ENCODE measurements around the gene ENPP1.
"Not testable (repeated sequence)": the region's sequence is repeated elsewhere in the genome, so short reads cannot be mapped to it uniquely, and the experiment has no call there.

Gene ENPP1

DNA sequence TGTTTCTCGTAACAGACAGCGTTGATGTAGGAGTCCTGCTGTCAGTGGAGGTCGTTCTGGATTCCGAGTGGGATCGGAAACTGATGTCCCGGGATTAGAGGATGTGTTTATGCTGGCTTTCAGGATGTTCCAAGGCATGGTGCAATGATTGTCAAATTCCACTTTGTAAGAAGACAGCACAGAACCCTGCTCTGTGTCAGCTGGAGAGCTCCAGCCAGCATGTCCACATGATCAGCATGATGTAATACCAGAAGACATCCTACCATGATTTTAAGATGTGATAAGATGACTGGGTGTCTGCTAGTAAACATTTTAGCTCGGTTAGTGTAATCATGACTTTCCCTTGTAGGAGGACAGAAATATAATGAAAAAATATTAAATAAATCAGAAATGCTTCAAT is 20.3 kb downstream of the ENPP1 start:
- DNase-seq (ENCODE audit: extremely low read depth in 1 of 2, low read depth in 1 of 2): no peak

GRCh38 chr6:131828951-131829350 is 21.1 kb downstream of the ENPP1 start:
- no peak for DNase-seq (ENCODE audit: extremely low read depth in 1 of 2, low read depth in 1 of 2)

- no peak for DNase-seq (ENCODE audit: extremely low read depth in 1 of 2, low read depth in 1 of 2)
These were observed 23.6 kb downstream of the ENPP1 start for GRCh38 chr6:131831392-131831791.

DNA sequence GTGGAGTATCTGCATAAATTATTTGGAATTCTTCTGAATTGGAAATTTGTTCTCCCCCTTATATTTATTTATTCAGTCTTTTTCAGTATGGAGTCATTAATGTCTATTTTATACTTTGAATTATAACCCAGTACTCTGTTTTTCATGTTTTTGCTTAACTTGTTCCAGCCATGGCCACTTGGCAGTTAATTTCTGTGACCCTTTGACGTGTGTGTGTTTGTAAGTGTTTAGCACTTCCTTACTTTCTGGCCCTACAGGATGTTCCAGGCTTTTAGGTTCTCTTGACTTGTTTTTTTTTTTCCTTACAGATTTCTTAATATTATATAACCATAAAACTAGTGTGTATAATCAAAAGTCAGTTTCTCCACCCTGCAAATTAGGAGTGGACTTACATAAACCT is 24.1 kb downstream of the ENPP1 start:
- DNase-seq (ENCODE audit: extremely low read depth in 1 of 2, low read depth in 1 of 2): no peak

DNA sequence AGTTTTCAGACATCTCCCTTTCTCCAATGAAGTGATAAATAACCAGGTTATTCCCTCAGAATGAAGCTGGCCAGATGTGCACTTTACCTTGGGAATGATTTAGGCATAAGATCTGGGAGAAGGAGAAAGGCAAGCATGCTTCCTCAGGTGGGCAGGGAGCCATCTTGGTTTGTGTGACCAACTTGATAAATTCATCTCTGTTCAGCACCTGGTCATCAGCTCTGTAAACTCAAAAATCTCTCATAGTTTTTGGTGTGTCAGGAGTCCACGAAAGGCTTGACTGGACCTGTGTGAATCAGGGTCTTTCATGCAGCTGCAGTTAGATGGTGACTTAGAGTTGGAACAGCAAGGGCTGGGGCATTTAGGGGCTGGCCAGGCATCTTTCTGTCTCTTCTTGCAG is 24.5 kb downstream of the ENPP1 start:
- no peak for DNase-seq (ENCODE audit: extremely low read depth in 1 of 2, low read depth in 1 of 2)

DNA sequence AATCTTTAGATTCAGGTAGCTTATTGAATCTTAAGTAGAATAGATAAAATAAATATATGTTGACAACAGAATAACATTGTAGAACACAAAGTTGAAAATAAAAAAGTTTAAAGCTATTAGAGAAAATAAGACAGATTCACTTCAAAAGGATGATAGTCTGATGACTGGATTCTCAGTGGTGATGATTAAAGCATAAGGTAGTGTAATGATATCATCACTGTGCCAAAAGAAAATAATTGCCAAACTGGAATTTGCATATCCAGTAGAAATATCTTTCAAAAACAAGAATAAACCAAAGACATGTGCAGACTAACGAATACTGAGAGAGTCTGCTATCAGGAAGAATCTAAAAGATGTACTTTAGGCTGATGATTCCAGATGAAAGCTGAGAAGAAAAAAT is 30.2 kb downstream of the ENPP1 start:
- no peak for DNase-seq (ENCODE audit: extremely low read depth in 1 of 2, low read depth in 1 of 2)

DNA sequence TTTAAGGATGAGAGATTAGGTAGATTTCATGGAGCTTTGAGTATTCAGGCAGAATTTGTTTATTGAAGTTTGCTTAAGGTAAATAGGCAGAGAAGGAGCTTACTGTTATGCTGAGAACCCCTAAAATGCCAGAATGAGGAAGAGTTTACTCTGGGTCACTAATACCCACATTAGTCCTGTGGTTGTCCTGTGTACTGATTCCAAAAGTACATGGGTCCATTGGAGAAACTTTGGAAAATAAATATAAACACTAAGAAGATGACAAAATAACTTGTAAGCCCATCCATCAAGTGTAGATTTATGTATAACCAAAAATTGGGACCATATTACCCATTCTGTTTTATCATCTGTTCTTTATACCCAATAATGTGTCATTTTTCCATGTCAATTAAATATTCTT is 31.6 kb downstream of the ENPP1 start:
- DNase-seq (ENCODE audit: extremely low read depth in 1 of 2, low read depth in 1 of 2): no peak

DNA sequence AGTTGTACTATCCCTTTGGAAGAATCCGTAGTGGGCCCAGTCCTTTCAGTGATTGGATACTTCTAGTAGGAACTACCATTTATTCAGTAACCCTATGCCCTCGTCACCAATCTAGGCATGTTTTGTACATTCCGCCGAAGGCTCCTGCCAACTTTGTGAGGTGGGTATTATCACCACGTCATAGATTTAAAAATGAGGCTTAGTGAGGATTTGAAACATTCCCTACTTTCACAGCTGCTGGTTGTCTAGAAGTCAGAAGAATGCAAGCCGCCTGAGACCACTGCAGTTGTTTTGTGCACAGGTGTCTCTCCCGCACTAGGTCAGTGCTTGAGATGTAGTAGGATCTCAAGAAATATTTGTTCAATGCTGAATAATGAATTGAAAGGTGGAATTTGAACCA is 32.6 kb downstream of the ENPP1 start:
- DNase-seq (ENCODE audit: extremely low read depth in 1 of 2, low read depth in 1 of 2): no peak

DNA sequence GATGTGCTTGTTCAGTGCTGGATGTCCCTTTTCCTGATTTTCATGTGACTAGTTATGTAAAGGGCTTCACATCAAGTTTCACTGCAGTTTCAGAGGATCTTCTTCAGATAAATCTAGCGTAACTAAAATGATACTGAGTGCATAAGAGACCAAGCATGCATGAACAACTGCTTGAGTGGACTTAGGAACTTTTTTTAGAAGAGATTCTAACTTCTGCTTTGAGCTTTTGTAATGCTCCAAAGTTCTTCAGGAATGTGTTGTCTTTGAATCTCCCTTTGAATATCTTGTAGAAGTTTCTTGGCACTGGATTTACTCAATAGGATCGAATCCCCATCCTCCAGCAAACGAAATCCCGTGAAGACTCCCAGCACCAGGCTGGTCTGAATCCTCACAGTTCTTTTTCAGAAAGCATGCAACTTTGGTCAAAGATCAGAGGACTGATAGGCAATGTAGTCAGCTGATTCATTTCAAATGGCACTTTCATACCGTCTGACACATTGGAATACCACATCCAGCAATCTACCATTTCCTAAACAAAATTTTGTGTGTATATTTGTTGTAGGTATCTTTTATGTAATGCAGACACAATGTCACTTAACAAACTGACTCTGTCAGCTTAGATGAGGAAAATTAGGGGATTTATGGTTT is 33.2 kb downstream of the ENPP1 start:
- no peak for DNase-seq (ENCODE audit: extremely low read depth in 1 of 2, low read depth in 1 of 2)

- no peak for DNase-seq (ENCODE audit: extremely low read depth in 1 of 2, low read depth in 1 of 2)
These were observed 35.9 kb downstream of the ENPP1 start for GRCh38 chr6:131843768-131844167.

GRCh38 chr6:131844243-131844841 is 36.5 kb downstream of the ENPP1 start:
- no peak for DNase-seq (ENCODE audit: extremely low read depth in 1 of 2, low read depth in 1 of 2)

DNA sequence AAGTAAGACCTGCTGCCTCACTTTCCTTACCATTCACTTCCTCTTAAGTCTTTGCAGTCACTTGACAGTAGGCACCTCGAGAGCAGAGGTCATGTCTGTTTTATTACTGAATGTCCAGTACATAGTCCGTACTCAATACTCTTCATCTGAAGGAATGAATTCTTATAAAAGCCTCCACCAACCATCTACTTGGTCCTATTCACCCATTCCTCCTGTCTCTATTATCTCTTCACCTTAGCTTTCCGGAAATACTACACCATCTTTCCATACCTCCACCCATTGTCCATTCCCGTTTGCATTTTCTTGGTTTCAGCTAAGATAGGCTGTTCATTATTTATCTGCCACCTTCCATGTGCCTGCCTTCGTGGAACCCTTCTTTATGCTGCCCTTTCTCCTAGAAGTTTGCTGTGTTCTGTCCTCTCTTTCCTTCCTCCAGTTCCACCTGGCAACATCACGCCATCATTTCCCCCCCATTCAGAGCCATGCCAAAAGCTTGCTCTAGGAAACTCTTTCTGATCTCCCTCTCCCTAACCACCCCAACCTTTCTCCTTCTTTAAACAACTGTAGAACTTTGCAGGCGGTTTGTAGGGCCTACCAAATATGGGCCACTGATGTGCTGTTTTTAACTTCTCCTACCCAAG is 38.3 kb downstream of the ENPP1 start:
- DNase-seq (ENCODE audit: extremely low read depth in 1 of 2, low read depth in 1 of 2): no peak

GRCh38 chr6:131846905-131847304 is 39.1 kb downstream of the ENPP1 start:
- no peak for DNase-seq (ENCODE audit: extremely low read depth in 1 of 2, low read depth in 1 of 2)

- DNase-seq (ENCODE audit: extremely low read depth in 1 of 2, low read depth in 1 of 2): no peak
These were observed 42.0 kb downstream of the ENPP1 start for GRCh38 chr6:131849799-131850198.

GRCh38 chr6:131851049-131851769 is 43.4 kb downstream of the ENPP1 start:
- DNase-seq (ENCODE audit: extremely low read depth in 1 of 2, low read depth in 1 of 2): no peak

GRCh38 chr6:131852200-131852599 is 44.4 kb downstream of the ENPP1 start:
- no peak for DNase-seq (ENCODE audit: extremely low read depth in 1 of 2, low read depth in 1 of 2)

GRCh38 chr6:131854803-131855202 is 47.0 kb downstream of the ENPP1 start:
- DNase-seq (ENCODE audit: extremely low read depth in 1 of 2, low read depth in 1 of 2): no peak

GRCh38 chr6:131858765-131859415 is 51.1 kb downstream of the ENPP1 start:
- DNase-seq (ENCODE audit: extremely low read depth in 1 of 2, low read depth in 1 of 2): no peak

GRCh38 chr6:131859658-131860057 is 51.8 kb downstream of the ENPP1 start:
- not testable (repeated sequence) for DNase-seq (ENCODE audit: extremely low read depth in 1 of 2, low read depth in 1 of 2)

GRCh38 chr6:131861381-131861780 is 53.6 kb downstream of the ENPP1 start:
- no peak for DNase-seq (ENCODE audit: extremely low read depth in 1 of 2, low read depth in 1 of 2)

DNA sequence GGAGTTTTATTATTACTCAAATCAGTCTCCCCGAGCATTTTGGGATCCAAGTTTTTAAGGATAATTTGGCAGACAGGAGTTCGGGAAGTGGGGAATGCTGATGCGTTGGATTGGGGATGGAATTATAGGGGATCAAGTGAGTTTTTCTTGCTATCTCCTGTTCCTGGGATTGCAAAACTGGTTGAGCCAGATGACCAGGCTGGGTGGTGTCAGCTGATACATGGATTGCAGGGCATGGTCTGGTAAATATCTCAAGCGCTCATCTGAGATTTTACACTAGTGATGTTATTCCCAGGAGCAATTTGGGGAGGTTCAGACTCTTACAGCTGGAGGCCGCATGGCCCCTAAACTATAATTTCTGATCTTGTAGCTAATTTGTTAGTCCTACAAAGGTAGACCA is 54.7 kb downstream of the ENPP1 start:
- DNase-seq (ENCODE audit: extremely low read depth in 1 of 2, low read depth in 1 of 2): no peak
